ENCODE data around the gene NUCB1.
"Not testable (repeated sequence)": the region's sequence is repeated elsewhere in the genome, so short reads cannot be mapped to it uniquely, and the experiment has no call there.

Gene NUCB1

GRCh38 chr19:48914181-48914580, 14.1 kb downstream of the NUCB1 start:
- no peak overlapping the region for H3K9ac ChIP-seq (ENCODE audit: low read length)
- no peaks in the 10 kb centered on the region for H3K27me3 ChIP-seq (ENCODE audit: control insufficient read depth in 1 of 2, insufficient read depth in 2 of 2, low read length in 2 of 2)
- no peaks in the 10 kb centered on the region for H3K9me3 ChIP-seq (ENCODE audit: low read length)
- no peaks in the 10 kb centered on the region for H3K4me1 ChIP-seq (ENCODE audit: insufficient read depth, low read length)
- peaks cover 76% of the 10 kb centered on the region for H3K36me3 ChIP-seq (ENCODE audit: insufficient read depth, low read length)
- no peak overlapping the region for H3K27ac ChIP-seq (ENCODE audit: low read depth, low read length)
- no peak overlapping the region for H3K4me3 ChIP-seq (ENCODE audit: low read depth in 1 of 2, low read length in 2 of 2)

GRCh38 chr19:48915757-48916156, 15.6 kb downstream of the NUCB1 start:
- Histone ChIP-seq H3K9ac (ENCODE audit: low read length) (no peak overlapping the region), H3K27ac (ENCODE audit: low read depth, low read length) (no peak overlapping the region), H3K9me3 (ENCODE audit: low read length) (no peaks in the 10 kb centered on the region), H3K27me3 (ENCODE audit: control insufficient read depth in 1 of 2, insufficient read depth in 2 of 2, low read length in 2 of 2) (no peaks in the 10 kb centered on the region), H3K4me1 (ENCODE audit: insufficient read depth, low read length) (no peaks in the 10 kb centered on the region), H3K4me3 (ENCODE audit: low read depth in 1 of 2, low read length in 2 of 2) (no peak overlapping the region), H3K36me3 (ENCODE audit: insufficient read depth, low read length) (peaks cover 67% of the 10 kb centered on the region)

GRCh38 chr19:48918071-48918470, 18.0 kb downstream of the NUCB1 start:
- Histone ChIP-seq H3K9ac (ENCODE audit: low read length) (no peak overlapping the region), H3K36me3 (ENCODE audit: insufficient read depth, low read length) (peaks cover 58% of the 10 kb centered on the region)

GRCh38 chr19:48918801-48919247, 18.7 kb downstream of the NUCB1 start:
- Histone ChIP-seq H3K4me1 (ENCODE audit: insufficient read depth, low read length) (no peaks in the 10 kb centered on the region), H3K36me3 (ENCODE audit: insufficient read depth, low read length) (peaks cover 50% of the 10 kb centered on the region), H3K4me3 (ENCODE audit: low read depth in 1 of 2, low read length in 2 of 2) (no peak overlapping the region), H3K27ac (ENCODE audit: low read depth, low read length) (no peak overlapping the region), H3K27me3 (ENCODE audit: control insufficient read depth in 1 of 2, insufficient read depth in 2 of 2, low read length in 2 of 2) (no peaks in the 10 kb centered on the region), H3K9ac (ENCODE audit: low read length) (no peak overlapping the region), H3K9me3 (ENCODE audit: low read length) (no peaks in the 10 kb centered on the region)

More at GRCh38 chr19:48918071-48918470, 18.0 kb downstream of the NUCB1 start:
- no peak overlapping the region for H3K27ac ChIP-seq (ENCODE audit: low read depth, low read length)
- no peaks in the 10 kb centered on the region for H3K9me3 ChIP-seq (ENCODE audit: low read length)
- no peaks in the 10 kb centered on the region for H3K27me3 ChIP-seq (ENCODE audit: control insufficient read depth in 1 of 2, insufficient read depth in 2 of 2, low read length in 2 of 2)
- no peaks in the 10 kb centered on the region for H3K4me1 ChIP-seq (ENCODE audit: insufficient read depth, low read length)
- no peak overlapping the region for H3K4me3 ChIP-seq (ENCODE audit: low read depth in 1 of 2, low read length in 2 of 2)

- H3K4me1 ChIP-seq (ENCODE audit: insufficient read depth, low read length); H3K27ac ChIP-seq (ENCODE audit: low read depth, low read length); H3K27me3 ChIP-seq (ENCODE audit: control insufficient read depth in 1 of 2, insufficient read depth in 2 of 2, low read length in 2 of 2); H3K9ac ChIP-seq (ENCODE audit: low read length); H3K4me3 ChIP-seq (ENCODE audit: low read depth in 1 of 2, low read length in 2 of 2); H3K9me3 ChIP-seq (ENCODE audit: low read length): not testable (repeated sequence)
- H3K36me3 ChIP-seq (ENCODE audit: insufficient read depth, low read length), result peaks cover 46% of the 10 kb centered on the region
Observed at GRCh38 chr19:48919271-48919670, 19.2 kb downstream of the NUCB1 start.

GRCh38 chr19:48920949-48921348, 20.8 kb downstream of the NUCB1 start:
- H3K4me3 ChIP-seq (ENCODE audit: low read depth in 1 of 2, low read length in 2 of 2), result no peak overlapping the region
- H3K9ac ChIP-seq (ENCODE audit: low read length), result no peak overlapping the region
- no peaks in the 10 kb centered on the region for H3K9me3 ChIP-seq (ENCODE audit: low read length)
- no peak overlapping the region for H3K27ac ChIP-seq (ENCODE audit: low read depth, low read length)
- no peaks in the 10 kb centered on the region for H3K4me1 ChIP-seq (ENCODE audit: insufficient read depth, low read length)
- H3K27me3 ChIP-seq (ENCODE audit: control insufficient read depth in 1 of 2, insufficient read depth in 2 of 2, low read length in 2 of 2), result no peaks in the 10 kb centered on the region
- H3K36me3 ChIP-seq (ENCODE audit: insufficient read depth, low read length), result peaks cover 33% of the 10 kb centered on the region

GRCh38 chr19:48921721-48922500, 21.8 kb downstream of the NUCB1 start:
- no peaks in the 10 kb centered on the region for H3K4me1 ChIP-seq (ENCODE audit: insufficient read depth, low read length)
- H3K27me3 ChIP-seq (ENCODE audit: control insufficient read depth in 1 of 2, insufficient read depth in 2 of 2, low read length in 2 of 2), result no peaks in the 10 kb centered on the region
- H3K4me3 ChIP-seq (ENCODE audit: low read depth in 1 of 2, low read length in 2 of 2), result no peak overlapping the region
- H3K9me3 ChIP-seq (ENCODE audit: low read length), result no peaks in the 10 kb centered on the region
- H3K27ac ChIP-seq (ENCODE audit: low read depth, low read length), result no peak overlapping the region
- no peak overlapping the region for H3K9ac ChIP-seq (ENCODE audit: low read length)
- peaks cover 30% of the 10 kb centered on the region for H3K36me3 ChIP-seq (ENCODE audit: insufficient read depth, low read length)

GRCh38 chr19:48922548-48923490, 22.7 kb downstream of the NUCB1 start:
- no peak overlapping the region for H3K4me3 ChIP-seq (ENCODE audit: low read depth in 1 of 2, low read length in 2 of 2)
- no peaks in the 10 kb centered on the region for H3K27me3 ChIP-seq (ENCODE audit: control insufficient read depth in 1 of 2, insufficient read depth in 2 of 2, low read length in 2 of 2)
- no peaks in the 10 kb centered on the region for H3K4me1 ChIP-seq (ENCODE audit: insufficient read depth, low read length)
- H3K27ac ChIP-seq (ENCODE audit: low read depth, low read length), result no peak overlapping the region
- H3K9me3 ChIP-seq (ENCODE audit: low read length), result no peaks in the 10 kb centered on the region
- peaks cover 28% of the 10 kb centered on the region for H3K36me3 ChIP-seq (ENCODE audit: insufficient read depth, low read length)
- H3K9ac ChIP-seq (ENCODE audit: low read length), result no peak overlapping the region

- Histone ChIP-seq H3K36me3 (ENCODE audit: insufficient read depth, low read length) (peaks cover 14% of the 10 kb centered on the region), H3K27me3 (ENCODE audit: control insufficient read depth in 1 of 2, insufficient read depth in 2 of 2, low read length in 2 of 2) (no peaks in the 10 kb centered on the region), H3K9ac (ENCODE audit: low read length) (no peak overlapping the region), H3K27ac (ENCODE audit: low read depth, low read length) (no peak overlapping the region), H3K4me1 (ENCODE audit: insufficient read depth, low read length) (no peaks in the 10 kb centered on the region), H3K4me3 (ENCODE audit: low read depth in 1 of 2, low read length in 2 of 2) (no peak overlapping the region), H3K9me3 (ENCODE audit: low read length) (no peaks in the 10 kb centered on the region)
Observed at GRCh38 chr19:48925240-48925843, 25.2 kb downstream of the NUCB1 start.

GRCh38 chr19:48925890-48926289, 25.8 kb downstream of the NUCB1 start:
- not testable (repeated sequence) for H3K4me1 ChIP-seq (ENCODE audit: insufficient read depth, low read length); H3K27ac ChIP-seq (ENCODE audit: low read depth, low read length); H3K9me3 ChIP-seq (ENCODE audit: low read length); H3K9ac ChIP-seq (ENCODE audit: low read length); H3K4me3 ChIP-seq (ENCODE audit: low read depth in 1 of 2, low read length in 2 of 2); H3K27me3 ChIP-seq (ENCODE audit: control insufficient read depth in 1 of 2, insufficient read depth in 2 of 2, low read length in 2 of 2)
- peaks cover 12% of the 10 kb centered on the region for H3K36me3 ChIP-seq (ENCODE audit: insufficient read depth, low read length)

- H3K9ac ChIP-seq (ENCODE audit: low read length), result no peak overlapping the region
- peaks cover 5% of the 10 kb centered on the region for H3K36me3 ChIP-seq (ENCODE audit: insufficient read depth, low read length)
- H3K4me3 ChIP-seq (ENCODE audit: low read depth in 1 of 2, low read length in 2 of 2), result no peak overlapping the region
- H3K27ac ChIP-seq (ENCODE audit: low read depth, low read length), result no peak overlapping the region
- no peaks in the 10 kb centered on the region for H3K9me3 ChIP-seq (ENCODE audit: low read length)
- no peaks in the 10 kb centered on the region for H3K4me1 ChIP-seq (ENCODE audit: insufficient read depth, low read length)
- peaks cover 0 to 4% of the 10 kb centered on the region in 2 donors for H3K27me3 ChIP-seq (ENCODE audit: control insufficient read depth in 1 of 2, insufficient read depth in 2 of 2, low read length in 2 of 2)
Observed at GRCh38 chr19:48926909-48927308, 26.8 kb downstream of the NUCB1 start.

All from muscle layer of colon (tissue), 2 donors.